Measurements from ENCODE around the gene TSPEAR. TPM values are rescaled to one million over a fixed set of nuclear protein-coding genes. Genes with fewer than 3 reads are reported as not detected.

Gene TSPEAR
- total RNA-seq, 1 donor from 2014 or later = not detected

DNA sequence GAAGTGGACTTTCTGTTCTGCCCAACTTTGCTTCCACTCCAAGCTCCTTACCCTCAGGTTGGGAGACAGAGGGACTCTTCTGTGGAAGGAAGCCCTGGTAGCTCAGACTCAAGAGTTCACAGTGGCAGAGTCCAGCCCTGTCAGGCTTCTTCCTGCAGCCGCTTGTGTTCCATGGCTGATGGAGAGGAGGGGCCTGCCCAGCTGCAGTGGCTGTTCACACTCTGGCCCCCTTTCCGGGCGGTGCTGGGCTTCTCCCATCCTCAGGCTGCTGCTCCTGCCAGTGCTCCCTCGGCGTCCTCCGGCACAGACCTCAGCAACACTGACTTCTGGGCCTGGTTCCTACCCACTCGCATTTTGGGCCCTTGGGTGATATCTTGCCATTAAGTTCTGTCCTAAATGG is 175.4 kb downstream of the TSPEAR start:
- Mint-ChIP-seq H3K36me3 (ENCODE audit: low read depth) (no peaks in the 10 kb centered on the region), H3K4me3 (no peak overlapping the region), H3K27ac (no peak overlapping the region), H3K9me3 (no peaks in the 10 kb centered on the region), H3K4me1 (ENCODE audit: low read depth) (no peaks in the 10 kb centered on the region), H3K27me3 (ENCODE audit: insufficient read depth) (peaks cover 4% of the 10 kb centered on the region)
- DNase-seq (ENCODE audit: low spot score) = no peak
- intact Hi-C loops (cut with micrococcal nuclease) = no loop called here

DNA sequence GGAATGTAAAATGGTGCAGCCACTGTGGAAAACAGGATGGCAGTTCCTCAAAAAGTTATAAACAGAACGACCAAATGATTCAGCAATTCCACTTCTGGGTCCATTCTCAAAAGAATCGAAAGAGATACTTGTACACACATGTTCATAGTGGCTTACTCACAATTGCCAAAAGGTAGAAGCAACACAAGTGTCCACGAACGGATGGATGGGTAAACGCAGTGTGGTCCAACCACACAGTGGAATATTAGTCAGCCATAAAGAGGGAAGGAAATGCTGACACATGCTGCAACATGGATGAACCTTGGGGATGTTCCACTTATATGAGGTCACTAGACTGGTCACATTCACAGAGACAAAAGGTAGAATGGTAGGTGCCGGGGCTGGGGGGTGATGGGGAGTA is 176.7 kb downstream of the TSPEAR start:
- Mint-ChIP-seq H3K4me3 (no peak overlapping the region), H3K27me3 (ENCODE audit: insufficient read depth) (peaks cover 3% of the 10 kb centered on the region), H3K36me3 (ENCODE audit: low read depth) (no peaks in the 10 kb centered on the region), H3K9me3 (no peaks in the 10 kb centered on the region), H3K27ac (no peak overlapping the region), H3K4me1 (ENCODE audit: low read depth) (no peaks in the 10 kb centered on the region)
- intact Hi-C loops (cut with micrococcal nuclease) = no loop called here
- no peak for DNase-seq (ENCODE audit: low spot score)

DNA sequence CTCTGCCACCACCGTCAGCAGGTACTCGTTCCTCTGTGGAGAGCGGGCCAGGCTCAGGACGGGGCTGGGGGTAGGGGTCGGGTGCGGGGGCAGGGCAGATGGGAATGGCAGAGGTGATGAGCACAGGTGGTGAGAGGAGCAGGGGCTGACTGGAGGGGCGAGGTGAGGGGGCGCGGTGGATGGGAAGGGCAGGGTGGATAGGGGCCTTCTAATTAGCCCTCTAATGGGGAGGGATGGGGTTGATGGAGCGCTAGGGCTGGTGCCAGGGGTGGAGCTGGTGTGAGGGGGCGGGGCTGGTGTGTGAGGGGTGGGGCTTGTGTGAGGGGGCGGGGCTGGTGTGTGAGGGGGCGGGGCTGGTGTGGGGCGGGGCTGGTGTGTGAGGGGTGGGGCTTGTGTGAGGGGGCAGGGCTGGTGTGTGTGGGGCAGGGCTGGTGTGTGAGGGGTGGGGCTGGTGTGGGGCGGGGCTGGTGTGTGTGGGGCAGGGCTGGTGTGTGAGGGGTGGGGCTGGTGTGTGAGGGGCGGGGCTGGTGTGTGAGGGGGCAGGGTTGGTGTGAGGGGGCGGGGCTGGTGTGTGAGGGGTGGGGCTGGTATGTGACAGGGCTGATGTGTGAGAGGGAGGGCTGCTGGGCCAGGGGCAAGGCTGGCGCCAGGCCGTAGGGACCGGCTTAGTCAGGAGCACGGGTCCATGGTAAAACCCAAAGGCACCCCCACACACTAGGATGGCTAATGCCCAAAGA is 177.3 kb downstream of the TSPEAR start:
- H3K27ac Mint-ChIP-seq = no peak overlapping the region

DNA sequence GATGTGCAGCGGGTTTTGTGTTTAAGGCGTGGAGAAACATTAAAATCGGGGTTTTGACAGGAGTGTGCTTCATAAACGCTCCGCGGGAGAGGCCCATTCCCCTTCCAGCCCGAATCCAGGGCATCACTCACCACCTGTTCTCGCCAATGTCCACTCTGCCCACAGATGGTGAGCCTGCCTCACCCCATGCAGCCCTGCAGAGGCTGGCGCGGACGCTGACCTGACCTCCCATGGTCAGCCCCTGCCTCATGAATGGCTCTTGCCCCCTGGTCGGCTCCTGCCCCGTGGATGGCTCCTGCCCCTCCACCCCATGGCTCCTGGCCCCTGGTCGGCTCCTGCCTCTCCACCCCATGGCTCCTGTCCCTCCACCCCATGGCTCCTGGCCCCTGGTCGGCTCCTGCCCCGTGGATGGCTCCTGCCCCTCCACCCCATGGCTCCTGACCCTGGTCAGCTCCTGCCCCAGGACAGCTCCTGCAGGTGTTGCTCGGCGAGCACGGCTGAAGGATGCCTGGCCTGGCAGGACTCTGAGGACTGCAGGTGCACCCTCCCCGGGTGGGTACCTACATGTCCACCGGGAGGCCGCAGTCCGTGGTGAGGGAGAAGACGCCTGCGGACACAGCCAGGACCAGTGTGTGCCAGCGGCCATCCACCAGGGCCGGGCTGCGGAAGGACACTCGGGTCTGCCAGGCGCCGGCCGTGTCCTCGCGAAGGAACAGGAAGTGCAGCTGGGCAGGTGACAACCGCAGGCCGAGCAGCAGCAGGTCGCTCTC is 178.1 kb downstream of the TSPEAR start:
- intact Hi-C loops (cut with micrococcal nuclease) = no loop called here
- no peaks in the 10 kb centered on the region for H3K9me3 Mint-ChIP-seq
- no peak for DNase-seq (ENCODE audit: low spot score)
- no peaks in the 10 kb centered on the region for H3K36me3 Mint-ChIP-seq (ENCODE audit: low read depth)
- H3K4me1 Mint-ChIP-seq (ENCODE audit: low read depth) = no peaks in the 10 kb centered on the region
- no peak overlapping the region for H3K27ac Mint-ChIP-seq
- no peaks in the 10 kb centered on the region for H3K27me3 Mint-ChIP-seq (ENCODE audit: insufficient read depth)
- no peak overlapping the region for H3K4me3 Mint-ChIP-seq

More for the DNA sequence above, 177.3 kb downstream of the TSPEAR start:
- no peak overlapping the region for H3K4me3 Mint-ChIP-seq
- H3K9me3 Mint-ChIP-seq = no peaks in the 10 kb centered on the region
- no peaks in the 10 kb centered on the region for H3K4me1 Mint-ChIP-seq (ENCODE audit: low read depth)
- intact Hi-C loops (cut with micrococcal nuclease) = no loop called here
- DNase-seq (ENCODE audit: low spot score) = no peak
- no peaks in the 10 kb centered on the region for H3K27me3 Mint-ChIP-seq (ENCODE audit: insufficient read depth)
- H3K36me3 Mint-ChIP-seq (ENCODE audit: low read depth) = no peaks in the 10 kb centered on the region

DNA sequence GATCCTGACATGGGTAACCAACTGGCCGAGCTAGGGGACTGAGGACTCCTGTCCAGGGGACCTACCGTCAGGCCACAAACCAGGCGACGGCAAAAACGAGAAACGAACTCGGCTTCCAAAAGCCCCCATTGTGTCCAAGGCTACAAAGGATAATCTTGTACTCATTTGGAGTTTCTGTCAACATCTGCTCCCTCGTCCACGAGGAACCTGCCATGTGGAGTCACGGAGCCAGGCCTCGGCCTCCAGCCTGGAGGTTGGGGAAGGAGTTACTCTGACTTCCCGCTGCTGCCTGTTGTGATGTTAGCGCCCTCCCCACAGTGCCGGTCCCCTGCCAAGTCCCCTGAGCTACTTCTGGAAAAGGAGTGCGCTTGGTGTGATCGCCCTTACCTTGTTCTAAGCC is 178.7 kb downstream of the TSPEAR start:
- Mint-ChIP-seq H3K9me3 (no peaks in the 10 kb centered on the region), H3K4me3 (no peak overlapping the region)
- no peak for DNase-seq (ENCODE audit: low spot score)

DNA sequence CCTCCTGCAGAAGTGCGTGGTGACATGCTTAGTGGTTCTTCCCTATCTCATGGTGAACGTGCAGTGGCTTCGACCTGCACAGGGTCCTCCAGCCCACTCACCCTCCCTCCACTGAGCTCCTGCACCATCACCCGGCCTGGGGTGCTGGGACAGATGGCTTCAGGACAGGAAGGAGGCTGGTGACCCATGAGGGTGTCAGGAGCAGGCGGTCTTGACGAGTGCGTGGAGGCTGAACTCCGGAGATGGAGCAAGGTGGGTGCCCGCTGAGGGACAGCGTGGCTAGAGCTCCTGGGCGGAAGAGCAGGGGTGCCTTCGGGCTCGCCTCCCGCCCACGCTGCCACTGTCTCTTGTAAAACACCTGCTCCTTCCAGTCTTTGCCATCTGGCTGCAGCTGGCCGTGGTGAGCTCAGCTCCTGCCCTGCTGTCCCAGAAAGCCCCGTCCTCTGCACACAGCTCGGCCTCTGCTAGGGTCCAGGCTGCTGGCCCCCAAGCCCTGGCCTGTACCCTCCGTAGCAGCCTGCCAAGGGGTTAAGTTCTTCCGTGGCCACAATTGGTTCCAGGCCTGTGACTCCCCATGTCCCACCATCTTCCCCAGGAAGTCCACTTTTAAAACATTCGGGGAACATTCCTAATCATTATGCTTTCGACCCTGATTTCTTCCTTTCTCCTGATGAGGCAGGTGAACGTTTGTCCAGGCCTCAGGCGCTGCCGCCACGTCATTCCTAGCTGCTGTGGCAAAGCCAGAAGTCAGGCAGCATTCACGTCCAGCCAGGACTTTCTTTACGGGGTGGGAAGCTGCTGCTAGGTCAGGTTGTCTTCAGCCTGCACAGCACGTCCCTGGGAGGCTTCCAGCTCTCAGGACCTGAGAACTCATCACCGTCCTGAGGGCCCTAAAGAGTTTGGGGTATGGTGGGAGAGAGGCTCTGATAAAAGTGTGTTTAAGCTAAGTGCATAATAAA is 179.5 kb downstream of the TSPEAR start:
- Mint-ChIP-seq H3K27me3 (ENCODE audit: insufficient read depth) (no peaks in the 10 kb centered on the region), H3K4me3 (no peak overlapping the region), H3K27ac (no peak overlapping the region), H3K9me3 (no peaks in the 10 kb centered on the region), H3K36me3 (ENCODE audit: low read depth) (no peaks in the 10 kb centered on the region), H3K4me1 (ENCODE audit: low read depth) (no peaks in the 10 kb centered on the region)
- intact Hi-C loops (cut with micrococcal nuclease) = no loop called here
- DNase-seq (ENCODE audit: low spot score) = no peak

More for the DNA sequence above, 178.7 kb downstream of the TSPEAR start:
- H3K4me1 Mint-ChIP-seq (ENCODE audit: low read depth) = no peaks in the 10 kb centered on the region
- H3K36me3 Mint-ChIP-seq (ENCODE audit: low read depth) = no peaks in the 10 kb centered on the region
- no peaks in the 10 kb centered on the region for H3K27me3 Mint-ChIP-seq (ENCODE audit: insufficient read depth)
- intact Hi-C loops (cut with micrococcal nuclease) = no loop called here
- H3K27ac Mint-ChIP-seq = no peak overlapping the region

DNA sequence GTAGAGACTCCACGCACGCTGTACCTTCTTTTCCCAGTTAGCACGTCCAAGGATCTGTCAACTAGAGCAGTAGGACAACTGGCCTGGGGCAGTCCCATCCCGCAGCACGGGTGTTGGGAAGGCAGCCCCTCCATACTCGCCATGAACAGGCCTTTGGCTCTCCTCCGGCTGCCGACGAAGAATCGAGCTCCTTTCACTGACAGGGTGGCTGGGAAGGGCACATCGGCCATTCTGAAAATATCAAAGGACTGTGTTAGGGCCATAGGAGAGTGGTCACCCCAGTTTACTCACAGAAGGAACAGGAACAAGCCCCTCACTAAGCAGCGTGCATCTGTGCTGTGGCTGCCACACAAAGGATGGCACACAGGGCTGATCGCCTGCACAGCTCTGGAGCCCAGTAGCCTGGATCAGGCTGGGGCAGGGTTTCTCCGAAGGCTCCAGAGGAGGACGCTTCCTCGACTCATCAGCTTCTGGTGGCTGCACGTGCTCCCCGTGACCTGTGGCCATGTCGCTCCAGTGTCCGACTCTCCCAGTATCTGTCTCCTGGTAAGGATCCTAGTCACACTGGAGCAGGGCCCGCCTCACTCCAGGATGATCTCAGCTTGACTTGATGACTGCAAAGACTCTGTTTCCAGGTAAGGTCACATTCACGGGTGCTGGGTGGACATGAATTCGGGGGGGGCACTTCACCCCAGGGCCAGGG is 180.3 kb downstream of the TSPEAR start:
- no peaks in the 10 kb centered on the region for H3K36me3 Mint-ChIP-seq (ENCODE audit: low read depth)
- H3K9me3 Mint-ChIP-seq = no peaks in the 10 kb centered on the region
- no peak overlapping the region for H3K27ac Mint-ChIP-seq
- no peak overlapping the region for H3K4me3 Mint-ChIP-seq
- no peak for DNase-seq (ENCODE audit: low spot score)
- intact Hi-C loops (cut with micrococcal nuclease) = no loop called here
- H3K27me3 Mint-ChIP-seq (ENCODE audit: insufficient read depth) = no peaks in the 10 kb centered on the region
- no peaks in the 10 kb centered on the region for H3K4me1 Mint-ChIP-seq (ENCODE audit: low read depth)

DNA sequence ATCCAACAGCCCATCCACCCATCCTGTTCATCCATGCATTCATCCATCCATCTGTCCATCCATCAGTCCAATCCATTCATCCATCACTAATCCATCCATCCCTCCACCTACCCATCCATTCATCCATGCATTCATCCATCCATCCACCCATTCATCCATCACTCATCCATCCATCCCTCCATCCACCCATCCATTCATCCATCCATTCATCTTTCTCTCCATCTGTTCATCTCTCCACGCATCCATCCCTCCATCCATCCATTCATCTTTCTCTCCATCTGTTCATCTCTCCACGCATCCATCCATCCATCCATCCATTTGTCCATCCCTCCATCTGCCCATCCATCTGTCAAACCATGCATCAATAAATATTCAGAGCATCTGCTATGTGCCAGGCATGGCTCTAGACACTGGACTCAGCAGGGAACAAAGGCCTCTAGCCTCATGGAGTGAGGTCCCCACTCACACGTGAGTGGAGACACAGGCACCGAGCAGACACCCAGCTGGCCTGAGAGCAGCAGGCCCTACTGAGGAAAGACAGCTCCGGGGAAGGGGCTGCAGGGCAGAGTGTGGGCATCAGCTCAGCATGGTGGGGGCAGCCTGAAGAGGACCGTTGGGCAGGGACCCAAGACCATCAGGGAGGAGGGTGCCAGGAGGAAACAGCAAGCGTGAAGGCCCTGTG is 181.0 kb downstream of the TSPEAR start:
- no peak for DNase-seq (ENCODE audit: low spot score)
- intact Hi-C loops (cut with micrococcal nuclease) = no loop called here

DNA sequence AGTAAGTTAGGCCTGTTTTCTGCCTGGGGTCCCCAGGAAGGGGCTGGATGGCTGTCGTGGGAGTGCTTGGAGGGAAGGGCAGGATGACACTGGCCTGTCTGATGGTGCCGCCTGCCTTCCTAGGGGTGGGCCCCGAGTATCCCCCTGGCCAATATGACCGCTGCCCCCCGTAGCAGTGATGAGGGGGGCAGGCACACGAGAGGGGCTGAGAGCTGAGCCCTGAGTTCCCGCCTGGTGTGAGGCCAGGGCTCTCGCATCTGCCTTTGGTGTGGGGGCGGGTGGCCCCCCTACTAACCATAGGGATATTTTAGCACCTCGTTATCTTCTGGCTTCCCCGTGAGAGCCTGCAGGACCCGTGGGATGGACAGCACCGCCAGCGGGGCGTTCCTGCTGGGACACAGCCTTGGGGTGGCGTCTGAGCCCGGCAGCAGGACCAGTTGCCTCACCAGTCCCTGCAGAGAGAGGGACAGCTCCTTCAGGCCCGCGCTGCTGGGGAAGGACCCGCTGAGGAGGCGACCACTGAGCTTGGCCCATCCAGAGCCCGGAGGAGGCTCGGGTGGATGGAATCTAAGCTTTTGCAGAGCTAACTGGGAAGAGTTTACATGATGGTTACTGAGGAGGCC is 181.8 kb downstream of the TSPEAR start:
- Mint-ChIP-seq H3K9me3 (no peaks in the 10 kb centered on the region), H3K27ac (no peak overlapping the region), H3K4me1 (ENCODE audit: low read depth) (no peaks in the 10 kb centered on the region), H3K4me3 (no peak overlapping the region), H3K27me3 (ENCODE audit: insufficient read depth) (no peaks in the 10 kb centered on the region), H3K36me3 (ENCODE audit: low read depth) (no peaks in the 10 kb centered on the region)
- DNase-seq (ENCODE audit: low spot score) = no peak
- intact Hi-C loops (cut with micrococcal nuclease) = no loop called here

More for the DNA sequence above, 181.0 kb downstream of the TSPEAR start:
- no peak overlapping the region for H3K4me3 Mint-ChIP-seq
- H3K27ac Mint-ChIP-seq = no peak overlapping the region
- no peaks in the 10 kb centered on the region for H3K9me3 Mint-ChIP-seq
- no peaks in the 10 kb centered on the region for H3K27me3 Mint-ChIP-seq (ENCODE audit: insufficient read depth)
- no peaks in the 10 kb centered on the region for H3K36me3 Mint-ChIP-seq (ENCODE audit: low read depth)
- no peaks in the 10 kb centered on the region for H3K4me1 Mint-ChIP-seq (ENCODE audit: low read depth)

DNA sequence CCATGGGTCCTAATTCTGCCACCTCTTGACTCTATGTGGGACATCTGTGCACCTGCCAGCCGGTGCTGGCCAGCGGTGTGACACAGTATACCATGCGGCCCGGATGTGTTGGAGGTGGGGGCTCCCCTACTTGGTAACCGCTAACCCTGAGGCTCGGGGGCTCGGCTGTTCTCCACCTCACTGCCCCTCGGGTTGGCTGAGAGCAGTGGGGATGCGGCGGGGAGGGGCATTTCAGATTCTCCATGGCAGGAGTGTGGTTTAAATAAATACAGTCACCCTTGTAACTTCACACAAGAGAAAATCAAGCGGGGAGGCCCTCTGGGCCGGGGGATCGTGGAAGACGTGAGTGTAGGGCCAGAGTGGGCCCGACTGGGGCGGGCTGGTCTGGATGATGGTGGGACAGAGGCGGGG is 182.4 kb downstream of the TSPEAR start:
- Mint-ChIP-seq H3K4me3 (no peak overlapping the region), H3K9me3 (no peaks in the 10 kb centered on the region), H3K4me1 (ENCODE audit: low read depth) (no peaks in the 10 kb centered on the region), H3K36me3 (ENCODE audit: low read depth) (no peaks in the 10 kb centered on the region), H3K27me3 (ENCODE audit: insufficient read depth) (no peaks in the 10 kb centered on the region), H3K27ac (no peak overlapping the region)
- DNase-seq (ENCODE audit: low spot score) = no peak
- intact Hi-C loops (cut with micrococcal nuclease) = no loop called here

DNA sequence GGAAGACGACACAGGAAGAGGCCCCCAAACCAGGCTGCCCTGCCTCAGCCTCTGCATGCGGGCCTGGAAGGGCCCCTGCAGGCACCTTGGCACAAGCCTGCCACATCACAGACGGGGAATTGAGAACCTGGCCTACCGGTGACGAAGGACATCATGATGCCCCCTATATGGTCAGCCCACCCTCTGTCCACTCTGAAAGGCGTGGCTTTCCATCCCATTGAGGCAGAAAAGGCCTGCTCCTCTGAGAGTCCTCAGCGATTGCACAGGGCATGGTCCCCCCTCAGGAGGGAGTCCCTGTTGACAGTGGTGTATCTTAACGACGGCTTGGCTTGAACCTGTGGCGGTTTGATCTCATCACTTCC is 182.8 kb downstream of the TSPEAR start:
- DNase-seq (ENCODE audit: low spot score) = no peak
- H3K9me3 Mint-ChIP-seq = no peaks in the 10 kb centered on the region
- H3K27ac Mint-ChIP-seq = no peak overlapping the region
- intact Hi-C loops (cut with micrococcal nuclease) = no loop called here
- no peaks in the 10 kb centered on the region for H3K36me3 Mint-ChIP-seq (ENCODE audit: low read depth)
- H3K4me3 Mint-ChIP-seq = no peak overlapping the region
- no peaks in the 10 kb centered on the region for H3K4me1 Mint-ChIP-seq (ENCODE audit: low read depth)
- no peaks in the 10 kb centered on the region for H3K27me3 Mint-ChIP-seq (ENCODE audit: insufficient read depth)
